Measurements from ENCODE around the gene CYFIP2.
A peak's percentile ranks its signal among the peaks of the same experiment; 100 is the strongest.

Gene CYFIP2

DNA sequence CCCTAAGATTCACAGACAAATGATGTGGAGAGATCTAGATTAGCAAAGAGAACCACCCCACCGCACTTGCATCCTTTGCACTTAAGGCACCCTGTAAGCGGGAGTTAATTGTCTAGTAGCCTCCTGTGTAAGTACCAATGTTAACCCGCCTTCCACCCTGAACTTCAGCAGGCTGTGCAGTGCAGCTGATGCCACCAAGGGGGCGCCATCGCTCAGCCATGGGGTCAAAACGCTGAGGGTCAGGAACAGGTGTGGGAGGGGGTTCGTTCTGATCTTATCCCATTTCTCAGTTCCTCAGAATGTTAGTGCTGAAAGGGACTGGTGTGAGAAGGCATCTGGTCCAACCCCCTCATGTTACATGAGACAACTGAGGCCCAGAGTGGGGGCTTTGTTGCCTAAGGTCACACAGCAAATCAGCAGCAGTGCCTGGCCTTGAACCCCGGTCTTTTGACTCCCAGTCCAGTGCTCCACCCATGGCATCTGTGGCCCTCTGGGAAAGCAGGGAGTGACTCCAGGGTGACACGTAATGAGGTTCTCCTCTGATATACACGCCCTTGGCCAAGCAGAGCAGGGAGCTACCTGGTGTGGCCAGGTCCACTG is 57.3 kb downstream of the CYFIP2 start:
- Histone ChIP-seq H3K9me2 (ENCODE audit: low read depth, low read length) (no peaks in the 10 kb centered on the region), H3K4me1 (ENCODE audit: insufficient read depth, low read length, severe bottlenecking) (no peaks in the 10 kb centered on the region), H3K27ac (ENCODE audit: low read depth, low read length, poor library complexity, severe bottlenecking) (no peak overlapping the region), H3K79me2 (ENCODE audit: insufficient read depth, low read length) (no peaks in the 10 kb centered on the region), H3K9me3 (ENCODE audit: low read length) (no peaks in the 10 kb centered on the region), H4K20me1 (ENCODE audit: insufficient read depth, low read length) (no peaks in the 10 kb centered on the region), H3K27me3 (ENCODE audit: insufficient read depth, low read length) (no peaks in the 10 kb centered on the region), H3F3A (ENCODE audit: insufficient read depth, low read length) (no peaks in the 10 kb centered on the region), H3K9ac (ENCODE audit: low read length) (no peak overlapping the region), H3K4me3 (ENCODE audit: low read depth, low read length, poor library complexity, severe bottlenecking) (no peak overlapping the region), H3K36me3 (ENCODE audit: insufficient read depth, low read length) (peaks cover 93% of the 10 kb centered on the region), H3K4me2 (ENCODE audit: low read length) (no peak overlapping the region), H2AFZ (ENCODE audit: low read length) (no peak overlapping the region)
- peak; percentile 49; the same call in 1 of the 2 replicates for TF ChIP-seq CTCF (IDR thresholded peaks at IDR 0.05; ENCODE audit: low read length)
- no peak for TF ChIP-seq EZH2 (IDR thresholded peaks at IDR 0.05; ENCODE audit: borderline replicate concordance, low read length)

DNA sequence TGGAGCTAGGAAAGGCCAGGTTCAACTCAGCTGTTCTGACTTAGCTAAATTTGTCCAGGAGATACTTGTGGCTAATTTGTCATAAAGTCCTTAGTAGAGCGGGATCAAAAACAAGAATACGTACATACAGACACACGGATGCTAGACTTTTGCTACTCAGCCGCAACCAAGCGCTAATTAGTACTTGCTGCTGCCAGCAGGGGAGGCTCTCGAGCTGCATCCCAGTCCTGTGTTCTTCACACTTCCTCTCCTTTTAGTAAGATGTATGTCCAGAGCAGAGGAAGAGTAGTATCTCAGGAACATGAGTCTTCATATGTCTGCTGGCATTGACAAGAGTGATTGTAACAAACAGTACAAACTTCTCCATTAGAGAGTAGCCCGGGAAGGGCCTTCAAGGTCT is 58.3 kb downstream of the CYFIP2 start:
- Histone ChIP-seq H3F3A (ENCODE audit: insufficient read depth, low read length) (no peaks in the 10 kb centered on the region), H3K27ac (ENCODE audit: low read depth, low read length, poor library complexity, severe bottlenecking) (no peak overlapping the region), H3K36me3 (ENCODE audit: insufficient read depth, low read length) (peaks cover 92% of the 10 kb centered on the region), H3K4me2 (ENCODE audit: low read length) (no peak overlapping the region), H3K9ac (ENCODE audit: low read length) (no peak overlapping the region), H3K9me2 (ENCODE audit: low read depth, low read length) (no peaks in the 10 kb centered on the region), H4K20me1 (ENCODE audit: insufficient read depth, low read length) (no peaks in the 10 kb centered on the region), H3K4me3 (ENCODE audit: low read depth, low read length, poor library complexity, severe bottlenecking) (no peak overlapping the region), H3K4me1 (ENCODE audit: insufficient read depth, low read length, severe bottlenecking) (no peaks in the 10 kb centered on the region), H3K27me3 (ENCODE audit: insufficient read depth, low read length) (no peaks in the 10 kb centered on the region), H2AFZ (ENCODE audit: low read length) (no peak overlapping the region), H3K79me2 (ENCODE audit: insufficient read depth, low read length) (no peaks in the 10 kb centered on the region), H3K9me3 (ENCODE audit: low read length) (no peaks in the 10 kb centered on the region)
- no peak for TF ChIP-seq EZH2 (IDR thresholded peaks at IDR 0.05; ENCODE audit: borderline replicate concordance, low read length)
- TF ChIP-seq CTCF (IDR thresholded peaks at IDR 0.05; ENCODE audit: low read length), result peak; percentile 43

DNA sequence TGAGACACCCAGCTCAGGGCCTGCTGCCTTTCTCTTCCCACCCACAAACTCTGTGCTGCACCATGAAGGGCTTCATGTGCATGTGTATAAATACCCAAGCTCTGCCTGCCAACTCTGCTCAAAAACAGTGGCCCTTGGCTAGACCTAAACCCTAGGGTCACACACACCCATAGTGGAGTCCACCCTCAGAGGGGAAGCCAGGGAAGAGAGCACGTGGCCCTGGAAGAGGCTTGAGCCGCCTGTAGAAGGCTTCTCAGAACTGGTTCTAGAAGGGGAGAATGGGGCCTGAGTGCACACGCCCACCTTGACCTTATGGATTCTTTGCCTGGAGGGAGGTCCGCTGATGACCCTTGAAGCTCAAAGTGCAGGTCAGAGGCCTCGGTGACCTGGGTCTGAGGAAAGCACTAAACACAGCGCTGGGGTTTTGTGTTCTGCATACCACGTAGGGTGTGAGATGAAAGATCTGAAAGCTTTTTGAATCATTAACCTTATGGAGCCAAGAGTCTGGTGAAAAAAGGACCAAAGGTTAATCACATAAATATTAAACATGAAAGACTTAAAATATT is 60.6 kb downstream of the CYFIP2 start:
- Histone ChIP-seq H4K20me1 (ENCODE audit: insufficient read depth, low read length) (no peaks in the 10 kb centered on the region), H3K9ac (ENCODE audit: low read length) (no peak overlapping the region), H3K4me3 (ENCODE audit: low read depth, low read length, poor library complexity, severe bottlenecking) (no peak overlapping the region), H3F3A (ENCODE audit: insufficient read depth, low read length) (no peaks in the 10 kb centered on the region), H3K36me3 (ENCODE audit: insufficient read depth, low read length) (peaks cover 92% of the 10 kb centered on the region), H2AFZ (ENCODE audit: low read length) (no peak overlapping the region), H3K4me2 (ENCODE audit: low read length) (no peak overlapping the region), H3K9me3 (ENCODE audit: low read length) (no peaks in the 10 kb centered on the region), H3K9me2 (ENCODE audit: low read depth, low read length) (no peaks in the 10 kb centered on the region), H3K27ac (ENCODE audit: low read depth, low read length, poor library complexity, severe bottlenecking) (no peak overlapping the region), H3K27me3 (ENCODE audit: insufficient read depth, low read length) (no peaks in the 10 kb centered on the region), H3K4me1 (ENCODE audit: insufficient read depth, low read length, severe bottlenecking) (peaks cover 9% of the 10 kb centered on the region), H3K79me2 (ENCODE audit: insufficient read depth, low read length) (no peaks in the 10 kb centered on the region)
- no peak for TF ChIP-seq CTCF (IDR thresholded peaks at IDR 0.05; ENCODE audit: low read length)
- no peak for TF ChIP-seq EZH2 (IDR thresholded peaks at IDR 0.05; ENCODE audit: borderline replicate concordance, low read length)
